ENCODE data around the gene PCDHGA12.
"Not testable (repeated sequence)": the region's sequence is repeated elsewhere in the genome, so short reads cannot be mapped to it uniquely, and the experiment has no call there.

Gene PCDHGA12

GRCh38 chr5:141430332-141431113 lies at the start of gene PCDHGA12:
Gene PCDHGA12, plus strand, starts transcription at chr5:141430507. Its CDS starts 253 bp downstream, at chr5:141430760.
- DNase-seq = peak in 8 of 56 donors; percentile 16 to 45 (median 22)

DNA sequence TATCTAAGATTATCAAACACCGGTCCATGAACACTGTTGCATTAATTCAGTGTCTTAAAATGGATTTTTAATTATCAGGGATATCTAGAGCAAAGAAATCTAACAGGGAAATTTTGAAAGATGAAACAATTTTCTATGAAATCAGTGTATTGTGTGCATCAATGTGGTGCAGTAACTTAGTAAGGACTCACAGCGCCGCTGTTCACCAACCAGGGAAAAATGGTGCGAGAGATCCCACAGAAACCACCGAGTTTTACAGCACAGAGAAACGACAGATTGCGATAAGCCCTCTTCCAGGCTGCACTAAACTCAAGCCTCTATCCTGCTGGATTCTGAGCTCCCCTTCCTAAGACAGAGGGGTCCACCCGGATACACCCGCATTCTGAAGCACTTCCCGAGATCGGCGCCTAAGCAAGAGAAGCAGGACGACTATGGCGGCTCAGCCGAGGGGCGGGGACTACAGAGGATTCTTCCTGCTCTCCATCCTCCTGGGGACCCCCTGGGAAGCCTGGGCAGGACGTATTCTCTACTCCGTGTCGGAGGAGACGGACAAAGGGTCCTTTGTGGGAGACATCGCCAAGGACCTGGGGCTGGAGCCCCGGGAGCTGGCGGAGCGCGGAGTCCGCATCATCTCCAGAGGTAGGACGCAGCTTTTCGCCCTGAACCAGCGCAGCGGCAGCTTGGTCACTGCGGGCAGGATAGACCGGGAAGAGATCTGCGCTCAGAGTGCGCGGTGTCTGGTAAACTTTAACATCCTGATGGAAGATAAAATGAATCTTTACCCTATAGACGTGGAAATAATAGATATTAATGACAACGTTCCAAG lies 47.6 kb upstream of the PCDHGA12 start, which contains the start of gene PCDHGA7:
Gene PCDHGA7, plus strand, starts transcription at position 274 of the 826 bp plus-strand sequence. Its CDS starts 158 bp downstream, at position 432.
- no peak for DNase-seq

DNA sequence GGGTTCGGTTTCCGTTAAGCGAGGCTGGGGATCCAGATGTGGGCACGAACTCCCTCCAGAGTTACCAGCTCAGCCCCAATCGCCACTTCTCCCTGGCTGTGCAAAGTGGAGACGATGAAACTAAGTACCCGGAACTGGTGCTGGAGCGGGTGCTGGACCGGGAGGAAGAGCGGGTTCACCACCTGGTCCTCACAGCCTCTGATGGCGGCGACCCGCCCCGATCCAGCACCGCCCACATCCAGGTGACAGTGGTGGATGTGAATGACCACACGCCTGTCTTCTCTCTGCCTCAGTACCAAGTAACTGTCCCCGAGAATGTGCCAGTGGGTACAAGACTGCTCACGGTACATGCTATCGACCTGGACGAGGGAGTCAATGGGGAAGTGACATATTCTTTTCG lies 47.0 kb upstream of the PCDHGA12 start:
- no peak for DNase-seq

- no peak for DNase-seq
Measured at GRCh38 chr5:141384471-141385267, 45.6 kb upstream of the PCDHGA12 start.

GRCh38 chr5:141387557-141388311 lies 42.6 kb upstream of the PCDHGA12 start, which contains the start of gene PCDHGB4:
Gene PCDHGB4, plus strand, starts transcription at chr5:141387698. Its CDS starts 187 bp downstream, at chr5:141387885.
- DNase-seq = not testable (repeated sequence)

GRCh38 chr5:141388661-141389060 lies 41.6 kb upstream of the PCDHGA12 start:
- DNase-seq = no peak

DNA sequence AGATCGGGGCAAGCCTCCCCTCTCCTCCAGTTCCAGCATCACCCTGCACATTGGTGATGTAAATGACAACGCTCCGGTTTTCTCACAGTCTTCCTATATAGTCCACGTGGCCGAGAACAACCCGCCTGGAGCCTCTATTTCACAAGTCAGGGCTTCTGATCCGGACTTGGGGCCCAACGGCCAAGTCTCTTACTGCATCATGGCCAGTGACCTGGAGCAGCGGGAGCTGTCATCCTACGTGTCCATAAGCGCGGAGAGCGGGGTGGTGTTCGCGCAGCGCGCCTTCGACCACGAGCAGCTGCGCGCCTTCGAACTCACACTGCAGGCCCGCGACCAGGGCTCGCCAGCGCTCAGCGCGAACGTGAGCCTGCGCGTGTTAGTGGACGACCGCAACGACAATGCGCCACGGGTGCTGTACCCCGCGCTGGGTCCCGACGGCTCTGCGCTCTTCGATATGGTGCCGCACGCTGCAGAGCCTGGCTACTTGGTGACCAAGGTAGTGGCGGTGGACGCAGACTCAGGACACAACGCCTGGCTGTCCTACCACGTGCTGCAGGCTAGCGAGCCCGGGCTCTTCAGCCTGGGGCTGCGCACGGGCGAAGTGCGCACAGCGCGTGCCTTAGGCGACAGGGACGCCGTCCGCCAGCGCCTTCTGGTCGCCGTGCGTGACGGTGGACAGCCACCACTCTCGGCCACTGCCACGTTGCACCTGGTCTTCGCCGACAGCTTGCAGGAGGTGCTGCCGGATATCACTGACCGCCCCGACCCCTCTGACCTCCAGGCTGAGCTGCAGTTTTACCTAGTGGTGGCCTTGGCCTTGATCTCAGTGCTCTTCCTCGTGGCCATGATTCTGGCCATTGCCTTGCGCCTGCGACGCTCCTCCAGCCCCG lies 40.9 kb upstream of the PCDHGA12 start:
- DNase-seq = no peak

DNA sequence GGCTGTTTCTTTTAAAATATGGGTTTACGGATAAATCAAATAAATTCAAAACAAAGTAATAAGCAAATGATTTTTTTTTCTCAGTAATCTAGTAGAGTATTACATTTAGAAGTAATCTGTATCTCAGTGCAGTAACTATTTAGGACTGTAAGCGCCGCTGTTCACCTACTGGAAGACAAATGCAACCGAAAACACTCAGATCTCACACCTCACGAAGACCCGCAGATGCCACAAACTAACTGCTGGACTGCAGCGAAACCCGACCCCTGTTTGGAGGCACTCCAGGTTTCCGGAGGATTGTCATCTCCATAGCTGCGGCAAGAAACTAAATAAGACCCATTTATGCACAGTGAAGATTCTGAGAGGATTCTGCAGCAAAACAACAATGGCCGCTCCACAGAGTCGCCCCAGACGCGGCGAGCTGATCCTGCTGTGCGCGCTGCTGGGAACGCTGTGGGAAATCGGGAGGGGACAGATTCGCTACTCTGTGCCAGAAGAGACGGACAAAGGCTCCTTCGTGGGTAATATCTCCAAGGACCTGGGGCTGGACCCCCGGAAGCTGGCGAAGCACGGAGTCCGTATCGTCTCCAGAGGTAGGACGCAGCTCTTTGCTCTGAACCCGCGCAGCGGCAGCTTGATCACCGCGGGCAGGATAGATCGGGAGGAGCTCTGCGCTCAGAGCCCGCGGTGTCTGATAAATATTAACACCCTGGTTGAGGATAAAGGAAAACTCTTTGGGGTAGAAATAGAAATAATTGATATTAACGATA lies 37.7 kb upstream of the PCDHGA12 start, which contains the start of gene PCDHGA8:
Gene PCDHGA8, plus strand, starts transcription at position 205 of the 770 bp plus-strand sequence. Its CDS starts 181 bp downstream, at position 386.
- DNase-seq = no peak

DNA sequence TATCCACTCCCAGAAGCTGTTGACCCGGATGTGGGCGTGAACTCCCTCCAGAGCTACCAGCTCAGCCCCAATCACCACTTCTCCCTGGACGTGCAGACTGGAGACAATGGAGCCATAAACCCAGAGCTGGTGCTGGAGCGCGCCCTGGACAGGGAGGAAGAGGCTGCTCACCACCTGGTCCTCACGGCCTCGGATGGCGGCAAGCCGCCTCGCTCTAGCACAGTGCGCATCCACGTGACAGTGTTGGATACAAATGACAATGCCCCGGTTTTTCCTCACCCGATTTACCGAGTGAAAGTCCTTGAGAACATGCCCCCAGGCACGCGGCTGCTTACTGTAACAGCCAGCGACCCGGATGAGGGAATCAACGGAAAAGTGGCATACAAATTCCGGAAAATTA lies 37.0 kb upstream of the PCDHGA12 start:
- no peak for DNase-seq

- DNase-seq = not testable (repeated sequence)
Measured at GRCh38 chr5:141394401-141395187, 35.7 kb upstream of the PCDHGA12 start.

DNA sequence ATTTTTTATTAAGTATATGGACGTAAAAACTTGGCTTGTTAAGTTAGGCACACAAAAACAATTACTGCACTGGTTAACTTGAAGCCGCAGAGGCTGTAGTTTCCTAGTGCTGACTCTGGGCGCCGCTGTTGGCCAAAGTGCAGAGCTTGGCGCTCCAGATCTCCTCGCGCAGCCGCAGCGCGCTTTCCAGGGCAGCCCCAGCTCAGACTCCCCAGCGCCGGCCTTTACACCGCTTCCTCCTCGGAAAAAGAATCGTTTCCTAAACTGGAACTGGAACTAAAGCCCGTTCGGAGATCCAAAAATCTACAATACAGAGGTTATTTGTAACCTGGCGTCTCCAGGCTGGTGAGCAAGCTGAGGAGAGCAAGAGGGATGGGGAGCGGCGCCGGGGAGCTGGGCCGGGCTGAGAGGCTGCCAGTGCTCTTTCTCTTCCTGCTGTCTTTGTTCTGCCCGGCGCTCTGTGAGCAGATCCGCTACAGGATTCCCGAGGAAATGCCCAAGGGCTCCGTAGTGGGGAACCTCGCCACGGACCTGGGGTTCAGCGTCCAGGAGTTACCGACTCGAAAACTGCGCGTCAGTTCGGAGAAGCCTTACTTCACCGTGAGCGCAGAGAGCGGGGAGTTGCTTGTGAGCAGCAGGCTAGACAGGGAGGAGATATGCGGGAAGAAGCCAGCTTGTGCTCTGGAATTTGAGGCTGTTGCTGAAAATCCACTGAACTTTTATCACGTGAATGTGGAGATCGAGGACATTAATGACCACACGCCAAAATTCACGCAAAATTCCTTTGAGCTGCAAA lies 32.4 kb upstream of the PCDHGA12 start, which contains the start of gene PCDHGB5:
Gene PCDHGB5, plus strand, starts transcription at position 192 of the 796 bp plus-strand sequence. Its CDS starts 181 bp downstream, at position 373.
- DNase-seq = peak in 3 of 56 donors; percentile 19 to 31 (median 22)

DNA sequence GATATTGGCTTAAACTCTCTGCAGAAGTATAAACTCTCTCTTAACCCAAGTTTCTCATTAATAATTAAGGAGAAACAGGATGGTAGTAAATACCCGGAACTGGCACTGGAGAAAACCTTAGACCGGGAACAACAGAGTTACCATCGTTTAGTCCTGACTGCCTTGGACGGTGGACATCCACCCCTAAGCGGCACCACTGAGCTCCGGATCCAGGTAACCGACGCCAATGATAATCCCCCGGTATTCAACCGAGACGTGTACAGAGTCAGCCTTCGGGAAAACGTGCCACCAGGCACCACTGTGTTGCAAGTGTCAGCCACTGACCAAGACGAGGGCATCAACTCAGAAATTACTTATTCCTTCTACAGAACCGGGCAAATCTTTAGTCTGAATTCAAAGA lies 31.7 kb upstream of the PCDHGA12 start:
- no peak for DNase-seq

DNA sequence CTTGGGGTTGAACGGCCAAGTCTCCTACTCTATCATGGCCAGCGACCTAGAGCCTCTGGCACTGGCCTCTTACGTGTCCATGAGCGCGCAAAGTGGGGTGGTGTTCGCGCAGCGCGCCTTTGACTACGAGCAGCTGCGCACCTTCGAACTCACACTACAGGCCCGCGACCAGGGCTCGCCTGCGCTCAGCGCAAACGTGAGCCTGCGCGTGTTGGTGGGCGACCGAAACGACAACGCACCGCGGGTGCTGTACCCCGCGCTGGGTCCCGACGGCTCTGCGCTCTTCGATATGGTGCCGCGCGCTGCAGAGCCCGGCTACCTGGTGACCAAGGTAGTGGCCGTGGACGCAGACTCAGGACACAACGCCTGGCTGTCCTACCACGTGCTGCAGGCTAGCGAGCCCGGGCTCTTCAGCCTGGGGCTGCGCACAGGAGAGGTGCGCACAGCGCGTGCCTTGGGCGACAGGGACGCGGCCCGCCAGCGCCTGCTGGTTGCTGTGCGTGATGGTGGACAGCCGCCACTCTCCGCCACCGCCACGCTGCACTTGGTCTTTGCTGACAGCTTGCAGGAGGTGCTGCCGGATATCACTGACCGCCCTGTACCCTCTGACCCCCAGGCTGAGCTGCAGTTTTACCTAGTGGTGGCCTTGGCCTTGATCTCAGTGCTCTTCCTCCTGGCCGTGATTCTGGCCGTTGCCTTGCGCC lies 30.6 kb upstream of the PCDHGA12 start:
- DNase-seq = no peak

DNA sequence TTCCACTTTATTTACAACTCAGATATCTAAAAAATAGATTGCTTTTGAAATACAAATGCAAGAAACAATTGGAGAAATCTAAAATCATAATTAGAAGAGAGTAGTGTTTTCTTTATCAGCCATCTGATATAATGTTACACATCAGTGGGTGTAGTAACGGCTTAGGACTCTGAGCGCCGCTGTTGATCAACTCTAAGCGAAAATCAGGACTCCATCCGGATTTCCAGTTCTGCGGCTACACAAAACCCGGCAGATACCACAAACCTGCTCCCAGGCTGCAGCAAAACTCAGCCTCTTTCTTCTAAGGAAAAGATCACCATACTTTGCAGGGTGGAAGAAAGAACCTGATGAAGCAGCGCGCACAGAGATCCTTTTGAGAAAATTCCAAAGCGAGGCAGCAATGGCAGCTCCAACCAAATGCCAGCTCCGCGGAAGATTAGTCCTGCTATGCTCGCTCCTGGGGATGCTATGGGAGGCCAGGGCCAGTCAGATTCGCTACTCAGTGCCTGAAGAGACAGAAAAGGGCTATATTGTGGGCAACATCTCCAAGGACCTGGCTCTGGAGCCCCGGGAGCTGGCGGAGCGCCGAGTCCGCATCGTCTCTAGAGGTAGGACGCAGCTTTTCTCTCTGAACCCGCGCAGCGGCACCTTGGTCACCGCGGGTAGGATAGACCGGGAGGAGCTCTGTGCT lies 27.6 kb upstream of the PCDHGA12 start, which contains the start of gene PCDHGA9:
Gene PCDHGA9, plus strand, starts transcription at position 226 of the 691 bp plus-strand sequence. Its CDS starts 175 bp downstream, at position 401.
- peak in 1 of 56 donors; percentile 23 for DNase-seq

DNA sequence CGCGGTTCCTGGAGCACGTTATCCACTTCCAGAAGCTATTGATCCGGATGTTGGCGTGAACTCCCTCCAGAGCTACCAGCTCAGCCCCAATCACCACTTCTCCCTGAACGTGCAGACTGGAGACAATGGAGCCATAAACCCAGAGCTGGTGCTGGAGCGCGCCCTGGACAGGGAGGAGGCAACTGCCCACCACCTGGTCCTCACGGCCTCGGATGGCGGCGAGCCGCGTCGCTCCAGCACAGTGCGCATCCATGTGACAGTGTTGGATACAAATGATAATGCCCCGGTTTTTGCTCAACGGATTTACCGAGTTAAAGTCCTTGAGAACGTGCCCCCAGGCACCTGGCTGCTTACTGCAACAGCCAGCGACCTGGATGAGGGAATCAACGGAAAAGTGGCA lies 26.9 kb upstream of the PCDHGA12 start:
- no peak for DNase-seq

Data from nucleus accumbens (tissue), 56 donors.